ENCODE results near the gene HSDL2.
"Not testable (repeated sequence)": the region's sequence is repeated elsewhere in the genome, so short reads cannot be mapped to it uniquely, and the experiment has no call there.

The HSDL2 gene

GRCh38 chr9:112500842-112501241, 120.9 kb downstream of the HSDL2 start:
- DNase-seq, result no peak

- DNase-seq, result no peak
Observed at GRCh38 chr9:112501287-112501686, 121.4 kb downstream of the HSDL2 start.

GRCh38 chr9:112502175-112502946, 122.5 kb downstream of the HSDL2 start:
- no peak for DNase-seq

GRCh38 chr9:112503170-112503569, 123.3 kb downstream of the HSDL2 start:
- no peak for DNase-seq

GRCh38 chr9:112505086-112505485, 125.2 kb downstream of the HSDL2 start:
- no peak for DNase-seq

GRCh38 chr9:112505607-112506006, 125.7 kb downstream of the HSDL2 start:
- DNase-seq, result no peak

GRCh38 chr9:112506571-112506970, 126.7 kb downstream of the HSDL2 start:
- no peak for DNase-seq

GRCh38 chr9:112507001-112507680, 127.2 kb downstream of the HSDL2 start:
- no peak for DNase-seq

- DNase-seq, result no peak
Observed at GRCh38 chr9:112508377-112508776, 128.5 kb downstream of the HSDL2 start.

- not testable (repeated sequence) for DNase-seq
Observed at GRCh38 chr9:112512377-112512776, 132.5 kb downstream of the HSDL2 start.

GRCh38 chr9:112516769-112517168, 136.9 kb downstream of the HSDL2 start:
- DNase-seq, result no peak

GRCh38 chr9:112520069-112520468, 140.2 kb downstream of the HSDL2 start:
- DNase-seq, result no peak

- no peak for DNase-seq
Observed at GRCh38 chr9:112520656-112521055, 140.7 kb downstream of the HSDL2 start.
